Kidney (tissue), 14 donors: ENCODE results near the gene CALML3. TPM values are rescaled to one million over a fixed set of nuclear protein-coding genes. Genes with fewer than 3 reads are reported as not detected.
A peak's percentile ranks its signal among the peaks of the same experiment; 100 is the strongest.

ENCODE experiments used
- DNase-seq, 5 donors: peaks; one replicate each; pipeline ENCODE4 v3.0.0-alpha.2; 2013 to 2020
- FAIRE-seq: peaks from 2 replicates; lab custom pipeline; 2012; peaks lifted over from hg19 to GRCh38; lab: Jason Lieb, UNC
- H3K27ac ChIP-seq, 2 donors: one replicate each; pipeline ENCODE4 v1.7.0; 2013; ENCODE audit warnings: low read depth in 2 of 2, low read length in 2 of 2, inconsistent platforms in 1 of 2
- H3K27me3 ChIP-seq: one replicate; pipeline ENCODE4 v1.7.1; 2013; ENCODE audit warnings: low read length, inconsistent platforms; ENCODE audit not compliant: control insufficient read depth, insufficient read depth
- H3K36me3 ChIP-seq, 3 donors: one replicate each; pipeline versions ENCODE4 v1.7.0 to v1.7.1; 2013; ENCODE audit warnings: low read length in 3 of 3, control low read depth in 1 of 3, inconsistent platforms in 1 of 3; ENCODE audit not compliant: insufficient read depth in 3 of 3, control insufficient read depth in 2 of 3
- H3K4me1 ChIP-seq, 3 donors: one replicate each; pipeline versions ENCODE4 v1.7.0 to v1.7.1; 2013; ENCODE audit warnings: low read length in 3 of 3, inconsistent platforms in 1 of 3, low read depth in 1 of 3; ENCODE audit not compliant: control insufficient read depth in 2 of 3, insufficient read depth in 2 of 3
- H3K4me3 ChIP-seq, 3 donors: one replicate each; pipeline versions ENCODE4 v1.7.0 to v1.8.1; 2013; ENCODE audit warnings: low read length in 3 of 3, control low read depth in 1 of 3, inconsistent platforms in 1 of 3
- H3K9ac ChIP-seq, 3 donors: one replicate each; pipeline versions ENCODE4 v1.7.0 to v1.7.1; 2013; ENCODE audit warnings: low read length in 3 of 3, control low read depth in 1 of 3, inconsistent platforms in 1 of 3
- H3K9me3 ChIP-seq, 3 donors: one replicate each; pipeline versions ENCODE4 v1.7.0 to v1.7.1; 2013; ENCODE audit warnings: low read length in 3 of 3, control low read depth in 1 of 3, inconsistent platforms in 1 of 3; ENCODE audit not compliant: control insufficient read depth in 2 of 3, insufficient read depth in 1 of 3
- intact Hi-C: fragments of 100-400 bp; cut with DNase I; formaldehyde crosslinking; loops from one replicate; pipeline ENCODE4 v1.11.1; 2022
- polyA plus RNA-seq: library from polyadenylated mRNA; stranded (reverse); fragments of 350-450 nt; fragmentation: Illumina TruSeq; extraction: RNeasy Lipid Tissue Mini Kit (QIAGEN cat#74804); gene quantifications from one replicate; pipeline ENCODE4 v1.2.3, GENCODE V29; 2014; ENCODE audit warnings: low read depth, low replicate concordance; ENCODE audit not compliant: insufficient read depth
- total RNA-seq: library from RNA; stranded (reverse); fragmentation: NEBNext Ultra II Directional; extraction: Animal tissue kit (Norgen Biotek cat#: 25700); gene quantifications from one replicate; pipeline ENCODE4 v1.2.1, GENCODE V29; 2021
- TF ChIP-seq, protein P1 (sequence below): IDR thresholded peaks from 3 replicates; pipeline ENCODE4 v1.5.1; 2012; ENCODE audit warnings: mild to moderate bottlenecking, moderate library complexity, borderline replicate concordance; ENCODE audit not compliant: insufficient read depth; ENCODE audit errors: extremely low read depth
- donor health status: control.
- donor health status: control.
- donor health status: control.
- donor health status: control.
- donor health status: control.
- donor health status: DM: yes; HTN: yes; CAD: no.
- donor health status: Normal renal cell carcinoma (clear cell type).

The CALML3 gene
- total and polyA plus RNA-seq, 2 donors from 2014 or later: 15.9 TPM; not detected in 1

DNA sequence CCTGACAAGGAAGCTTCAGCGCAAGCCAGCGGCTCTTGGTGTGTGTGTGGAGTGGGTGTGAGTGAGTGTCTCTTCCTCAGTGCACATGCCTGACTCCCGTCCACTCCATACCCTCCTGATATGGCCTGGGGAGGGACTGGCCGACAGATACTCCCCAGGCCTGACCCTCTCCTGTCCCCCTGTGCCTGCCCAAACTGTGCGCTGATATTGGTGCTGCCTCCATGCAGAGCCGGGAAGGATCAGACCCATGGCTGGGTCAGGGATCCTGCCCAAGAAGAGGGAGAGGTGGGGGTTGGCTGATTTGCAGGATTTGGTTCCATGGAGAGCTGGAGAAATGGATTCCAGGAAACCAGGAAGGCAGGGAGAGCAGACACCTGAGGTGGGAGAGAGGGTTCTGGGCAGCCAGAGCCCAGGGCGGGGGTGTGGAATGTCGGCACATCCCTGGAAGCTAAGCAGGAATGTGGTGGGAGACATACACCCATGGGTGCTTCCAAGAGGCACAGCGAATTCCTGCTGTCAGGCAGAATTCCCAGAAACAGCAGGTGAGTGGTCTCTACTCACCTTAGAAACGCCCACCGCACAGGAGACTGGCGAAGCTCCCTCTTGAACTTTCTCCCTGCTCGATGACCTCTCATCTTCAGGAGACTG is 31.7 kb upstream of the CALML3 start:
- Histone ChIP-seq H3K4me3 (no peak overlapping the region), H3K9me3 (no peaks in the 10 kb centered on the region), H3K9ac (no peak overlapping the region), H3K36me3 (no peaks in the 10 kb centered on the region), H3K27ac (no peak overlapping the region), H3K4me1 (peaks cover 0 to 2% (median 0%) of the 10 kb centered on the region in 3 donors), H3K27me3 (no peaks in the 10 kb centered on the region)
- peak in 2 of 5 donors; percentile 32 to 39 for DNase-seq
- intact Hi-C loops: no loop called here
- FAIRE-seq: no peak
- TF ChIP-seq, protein P1, sequence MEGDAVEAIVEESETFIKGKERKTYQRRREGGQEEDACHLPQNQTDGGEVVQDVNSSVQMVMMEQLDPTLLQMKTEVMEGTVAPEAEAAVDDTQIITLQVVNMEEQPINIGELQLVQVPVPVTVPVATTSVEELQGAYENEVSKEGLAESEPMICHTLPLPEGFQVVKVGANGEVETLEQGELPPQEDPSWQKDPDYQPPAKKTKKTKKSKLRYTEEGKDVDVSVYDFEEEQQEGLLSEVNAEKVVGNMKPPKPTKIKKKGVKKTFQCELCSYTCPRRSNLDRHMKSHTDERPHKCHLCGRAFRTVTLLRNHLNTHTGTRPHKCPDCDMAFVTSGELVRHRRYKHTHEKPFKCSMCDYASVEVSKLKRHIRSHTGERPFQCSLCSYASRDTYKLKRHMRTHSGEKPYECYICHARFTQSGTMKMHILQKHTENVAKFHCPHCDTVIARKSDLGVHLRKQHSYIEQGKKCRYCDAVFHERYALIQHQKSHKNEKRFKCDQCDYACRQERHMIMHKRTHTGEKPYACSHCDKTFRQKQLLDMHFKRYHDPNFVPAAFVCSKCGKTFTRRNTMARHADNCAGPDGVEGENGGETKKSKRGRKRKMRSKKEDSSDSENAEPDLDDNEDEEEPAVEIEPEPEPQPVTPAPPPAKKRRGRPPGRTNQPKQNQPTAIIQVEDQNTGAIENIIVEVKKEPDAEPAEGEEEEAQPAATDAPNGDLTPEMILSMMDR: no peak

- DNase-seq (peak in 1 of 5 donors; percentile 20), FAIRE-seq (no peak)
- Histone ChIP-seq H3K4me1 (peaks cover 0 to 2% (median 0%) of the 10 kb centered on the region in 3 donors), H3K27me3 (no peaks in the 10 kb centered on the region), H3K4me3 (no peak overlapping the region), H3K36me3 (no peaks in the 10 kb centered on the region), H3K9me3 (no peaks in the 10 kb centered on the region), H3K27ac (no peak overlapping the region), H3K9ac (no peak overlapping the region)
- TF ChIP-seq, protein P1: no peak
- intact Hi-C loops: no loop called here
These were observed 31.1 kb upstream of the CALML3 start for GRCh38 chr10:5493691-5494090.

DNA sequence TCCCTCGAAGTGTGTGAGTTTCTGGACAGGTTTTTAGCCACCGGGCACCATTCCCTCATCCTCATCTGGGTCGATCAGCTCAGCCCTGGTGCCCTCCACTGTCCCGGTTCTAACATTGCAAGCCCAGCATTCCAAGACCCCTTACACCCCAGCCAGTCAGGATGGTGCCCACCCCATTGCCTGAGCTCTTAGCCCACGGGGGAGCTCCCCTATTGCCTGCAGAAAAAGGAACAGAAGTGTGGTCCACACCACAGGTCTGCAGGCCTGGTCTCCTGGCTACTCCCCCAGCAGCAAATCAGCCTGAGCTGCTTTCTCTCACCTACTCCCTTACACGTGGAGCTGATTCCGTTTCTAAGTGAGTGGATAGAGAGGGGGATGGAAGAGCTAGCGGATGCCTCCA is 30.1 kb upstream of the CALML3 start:
- no peak overlapping the region for H3K4me3 ChIP-seq
- peaks cover 0 to 2% (median 0%) of the 10 kb centered on the region in 3 donors for H3K4me1 ChIP-seq
- intact Hi-C loops: no loop called here
- H3K27ac ChIP-seq: no peak overlapping the region
- no peaks in the 10 kb centered on the region for H3K36me3 ChIP-seq
- DNase-seq: peak in 2 of 5 donors; percentile 19 to 26
- FAIRE-seq: no peak
- TF ChIP-seq, protein P1: no peak
- H3K9ac ChIP-seq: no peak overlapping the region
- no peaks in the 10 kb centered on the region for H3K27me3 ChIP-seq
- no peaks in the 10 kb centered on the region for H3K9me3 ChIP-seq
